SK-N-SH treated with all-trans-retinoic acid at 6 μM for 48 hours (cell line): Measurements from ENCODE around the gene ZNF232.

Experiments used
- ATAC-seq: fragments of 200-7000 bp; cut with Tn5 transposase; 3 replicates; pipeline ENCODE4 v1.9.1; 2020; ENCODE audit warnings: mild to moderate bottlenecking, moderate library complexity
- ARNTL ChIP-seq: fragments of 450-650 bp; formaldehyde crosslinking; IDR thresholded peaks from 2 replicates; pipeline ENCODE4 v1.5.0; 2020; ENCODE audit warnings: low read depth, mild to moderate bottlenecking, moderate library complexity, borderline replicate concordance
- BACH2 ChIP-seq: fragments of 250-450 bp; sonication (Bioruptor Pico); IDR thresholded peaks from 2 replicates; pipeline ENCODE4 v1.9.0; 2021; ENCODE audit warnings: mild to moderate bottlenecking, borderline replicate concordance
- CSDC2 ChIP-seq: fragments of 250-450 bp; sonication (Bioruptor Pico); IDR thresholded peaks from 2 replicates; pipeline ENCODE4 v1.5.0; 2020; ENCODE audit warnings: mild to moderate bottlenecking, moderate library complexity
- ESRRG ChIP-seq: fragments of 250-450 bp; sonication (Bioruptor Pico); IDR thresholded peaks from 2 replicates; pipeline ENCODE4 v1.6.1; 2021; ENCODE audit warnings: mild to moderate bottlenecking
- GLIS3 ChIP-seq: fragments of 250-450 bp; sonication (Bioruptor Pico); IDR thresholded peaks from 2 replicates; pipeline ENCODE4 v1.5.0; 2020; ENCODE audit warnings: mild to moderate bottlenecking, moderate library complexity
- ISL1 ChIP-seq: fragments of 250-450 bp; sonication (Bioruptor Pico); IDR thresholded peaks from 2 replicates; pipeline ENCODE4 v2.1.2; 2022; ENCODE audit warnings: mild to moderate bottlenecking, moderate library complexity
- OSR1 ChIP-seq: fragments of 250-450 bp; sonication (Bioruptor Pico); IDR thresholded peaks from 2 replicates; pipeline ENCODE4 v1.8.0; 2022; ENCODE audit warnings: moderate library complexity, mild to moderate bottlenecking, inconsistent platforms
- PPARA ChIP-seq: fragments of 250-450 bp; sonication (Bioruptor Pico); IDR thresholded peaks from 2 replicates; pipeline ENCODE4 v1.5.0; 2020; ENCODE audit warnings: mild to moderate bottlenecking, borderline replicate concordance
- RARB ChIP-seq: fragments of 250-450 bp; sonication (Bioruptor Pico); IDR thresholded peaks from 2 replicates; pipeline ENCODE4 v1.8.0; 2021; ENCODE audit warnings: mild to moderate bottlenecking, moderate library complexity
- SNAI2 ChIP-seq: fragments of 250-450 bp; sonication (Bioruptor Pico); IDR thresholded peaks from 2 replicates; pipeline ENCODE4 v1.5.0; 2020; ENCODE audit warnings: mild to moderate bottlenecking, moderate library complexity
- TCF4 ChIP-seq: fragments of 250-450 bp; sonication (Bioruptor Pico); IDR thresholded peaks from 2 replicates; pipeline ENCODE4 v1.8.0; 2021; ENCODE audit warnings: mild to moderate bottlenecking, moderate library complexity, borderline replicate concordance
- TOX ChIP-seq: fragments of 250-450 bp; sonication (Bioruptor Pico); IDR thresholded peaks from 2 replicates; pipeline ENCODE4 v1.8.0; 2021; ENCODE audit warnings: mild to moderate bottlenecking, moderate library complexity, borderline replicate concordance
- ZC3H10 ChIP-seq: fragments of 250-450 bp; sonication (Bioruptor Pico); IDR thresholded peaks from 2 replicates; pipeline ENCODE4 v1.5.1; 2021; ENCODE audit warnings: mild to moderate bottlenecking, moderate library complexity
- ZFP3 ChIP-seq: fragments of 250-450 bp; sonication (Bioruptor Pico); IDR thresholded peaks from 2 replicates; pipeline ENCODE4 v1.5.0; 2020; ENCODE audit warnings: mild to moderate bottlenecking, moderate library complexity
- ZFP30 ChIP-seq: fragments of 450-650 bp; formaldehyde crosslinking; IDR thresholded peaks from 2 replicates; pipeline ENCODE4 v1.5.0; 2022; ENCODE audit warnings: mild to moderate bottlenecking, moderate library complexity
- ZNF565 ChIP-seq: fragments of 450-650 bp; formaldehyde crosslinking; conservative IDR thresholded peaks from 2 replicates; pipeline ENCODE4 v1.5.0; 2020; ENCODE audit warnings: low read depth, mild to moderate bottlenecking, moderate library complexity
- ZNF70 ChIP-seq: fragments of 450-650 bp; formaldehyde crosslinking; IDR thresholded peaks from 2 replicates; pipeline ENCODE4 v1.5.0; 2020; ENCODE audit warnings: mild to moderate bottlenecking, moderate library complexity
- ZNF8 ChIP-seq: fragments of 450-650 bp; formaldehyde crosslinking; IDR thresholded peaks from 2 replicates; pipeline ENCODE4 v1.5.0; 2020; ENCODE audit warnings: mild to moderate bottlenecking, moderate library complexity
- TF ChIP-seq, protein P1 (sequence below): fragments of 250-450 bp; sonication (Bioruptor Pico); IDR thresholded peaks from 2 replicates; pipeline ENCODE4 v1.8.0; 2020; ENCODE audit warnings: mild to moderate bottlenecking, moderate library complexity, borderline replicate concordance
- TF ChIP-seq, protein P2 (sequence below): fragments of 250-450 bp; sonication (Bioruptor Pico); IDR thresholded peaks from 2 replicates; pipeline ENCODE4 v1.5.1; 2021; ENCODE audit warnings: mild to moderate bottlenecking, moderate library complexity
- TF ChIP-seq, protein P3 (sequence below): fragments of 250-450 bp; sonication (Bioruptor Pico); IDR thresholded peaks from 2 replicates; pipeline ENCODE4 v1.8.0; 2021; ENCODE audit warnings: low read depth, mild to moderate bottlenecking, moderate library complexity, borderline replicate concordance
- TF ChIP-seq, protein P4 (sequence below): fragments of 250-450 bp; sonication (Bioruptor Pico); IDR thresholded peaks from 2 replicates; pipeline ENCODE4 v1.5.1; 2020; ENCODE audit warnings: low read depth, mild to moderate bottlenecking, moderate library complexity

Gene ZNF232

DNA sequence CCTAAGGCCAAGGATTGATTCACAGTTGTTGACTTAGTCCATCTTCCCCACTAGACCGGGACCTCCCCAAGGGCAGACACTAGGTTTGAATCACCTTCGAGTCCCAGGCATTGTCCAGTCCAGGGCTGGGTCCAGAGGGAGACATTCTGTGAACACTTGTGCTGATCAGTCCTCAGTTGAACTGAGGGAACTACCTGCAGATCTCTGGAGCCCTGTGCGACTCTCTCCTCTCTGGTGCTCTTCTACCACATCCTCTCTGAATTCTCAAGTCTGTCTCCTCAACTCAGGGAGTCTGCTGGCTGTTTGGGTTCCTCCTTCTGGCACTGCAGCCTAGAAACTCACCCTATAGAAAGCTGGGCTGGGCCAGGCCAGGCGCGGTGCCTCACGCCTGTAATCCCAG is 10.8 kb downstream of the ZNF232 start (continued):
- TF ChIP-seq ESRRG (no peak), TCF4 (CRISPR knock-in tag) (no peak), ZFP30 (CRISPR knock-in tag) (no peak), ISL1 (CRISPR knock-in tag) (no peak), TOX (CRISPR knock-in tag) (no peak)
- TF ChIP-seq, protein P1, sequence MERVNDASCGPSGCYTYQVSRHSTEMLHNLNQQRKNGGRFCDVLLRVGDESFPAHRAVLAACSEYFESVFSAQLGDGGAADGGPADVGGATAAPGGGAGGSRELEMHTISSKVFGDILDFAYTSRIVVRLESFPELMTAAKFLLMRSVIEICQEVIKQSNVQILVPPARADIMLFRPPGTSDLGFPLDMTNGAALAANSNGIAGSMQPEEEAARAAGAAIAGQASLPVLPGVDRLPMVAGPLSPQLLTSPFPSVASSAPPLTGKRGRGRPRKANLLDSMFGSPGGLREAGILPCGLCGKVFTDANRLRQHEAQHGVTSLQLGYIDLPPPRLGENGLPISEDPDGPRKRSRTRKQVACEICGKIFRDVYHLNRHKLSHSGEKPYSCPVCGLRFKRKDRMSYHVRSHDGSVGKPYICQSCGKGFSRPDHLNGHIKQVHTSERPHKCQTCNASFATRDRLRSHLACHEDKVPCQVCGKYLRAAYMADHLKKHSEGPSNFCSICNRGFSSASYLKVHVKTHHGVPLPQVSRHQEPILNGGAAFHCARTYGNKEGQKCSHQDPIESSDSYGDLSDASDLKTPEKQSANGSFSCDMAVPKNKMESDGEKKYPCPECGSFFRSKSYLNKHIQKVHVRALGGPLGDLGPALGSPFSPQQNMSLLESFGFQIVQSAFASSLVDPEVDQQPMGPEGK (CRISPR knock-in tag): no peak

DNA sequence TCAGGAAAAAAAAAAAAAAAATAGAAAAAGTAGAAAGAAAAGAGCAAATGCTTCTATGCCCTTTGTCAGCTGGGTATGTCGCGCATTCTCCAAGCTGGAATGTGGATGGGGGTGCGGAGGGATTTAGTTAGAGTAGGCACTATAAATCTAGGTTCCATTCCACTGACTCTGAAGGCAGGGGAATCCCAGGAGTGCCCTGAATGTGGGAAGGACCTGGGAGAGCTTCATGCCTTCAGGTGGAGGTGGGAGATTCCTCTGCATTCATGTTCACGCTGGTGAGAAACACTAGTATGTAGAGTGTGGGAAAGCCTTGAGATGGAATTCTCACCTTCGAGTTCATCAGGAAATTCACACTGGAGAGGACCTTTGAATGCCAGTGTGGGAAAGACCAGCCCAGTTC is 12.4 kb downstream of the ZNF232 start:
- TF ChIP-seq ZC3H10: no peak
- TF ChIP-seq SNAI2: no peak
- no peak for TF ChIP-seq GLIS3
- no peak for TF ChIP-seq TOX (CRISPR knock-in tag)
- TF ChIP-seq ZNF8 (CRISPR knock-in tag): no peak
- TF ChIP-seq ZNF70 (CRISPR knock-in tag): no peak
- TF ChIP-seq OSR1: no peak
- no peak for TF ChIP-seq ZFP3 (CRISPR knock-in tag)
- TF ChIP-seq RARB (CRISPR knock-in tag): no peak
- TF ChIP-seq ZNF565 (CRISPR knock-in tag): no peak
- TF ChIP-seq ZFP30 (CRISPR knock-in tag): no peak
- no peak for ATAC-seq

DNA sequence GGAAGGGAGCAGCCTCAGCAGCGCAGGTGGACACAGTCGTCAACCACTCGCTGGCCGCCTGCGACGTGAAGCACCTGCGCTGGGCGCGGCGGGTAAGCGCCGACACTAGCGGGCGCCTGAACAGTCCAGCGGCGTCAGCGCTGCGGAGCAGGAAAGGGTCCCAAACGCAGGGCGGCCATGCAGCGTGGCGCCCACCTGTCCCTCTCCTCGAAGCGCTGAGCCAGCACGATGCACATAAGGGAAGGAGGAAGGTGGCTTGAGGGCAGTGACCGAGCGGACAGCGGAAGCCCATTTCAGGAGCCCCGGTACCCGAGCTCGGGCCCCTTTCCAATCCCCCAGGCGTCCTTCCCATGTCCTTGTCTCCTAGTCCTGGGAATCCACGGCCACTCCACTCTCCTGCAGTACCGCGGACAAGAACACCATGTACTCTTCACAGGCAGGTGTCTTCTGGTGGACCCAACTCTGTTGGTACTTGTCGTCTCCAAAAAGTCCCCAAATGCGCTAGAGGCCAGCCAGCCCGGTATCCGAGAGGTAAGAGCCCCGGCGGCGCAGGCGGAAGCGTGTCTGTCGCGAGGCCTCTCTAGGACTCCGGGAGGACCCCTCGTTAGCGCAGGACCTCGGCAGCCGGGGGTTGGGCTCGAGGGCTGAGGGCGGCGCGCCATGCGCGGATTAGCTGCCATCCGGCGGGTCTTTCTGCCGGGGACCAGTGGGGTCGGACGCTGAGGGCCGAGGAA is 14.4 kb downstream of the ZNF232 start:
- no peak for ATAC-seq
- TF ChIP-seq ZNF70 (CRISPR knock-in tag): no peak
- TF ChIP-seq, protein P1 (CRISPR knock-in tag): no peak
- no peak for TF ChIP-seq ARNTL (CRISPR knock-in tag)
- no peak for TF ChIP-seq SNAI2
- no peak for TF ChIP-seq TOX (CRISPR knock-in tag)
- TF ChIP-seq, protein P2, sequence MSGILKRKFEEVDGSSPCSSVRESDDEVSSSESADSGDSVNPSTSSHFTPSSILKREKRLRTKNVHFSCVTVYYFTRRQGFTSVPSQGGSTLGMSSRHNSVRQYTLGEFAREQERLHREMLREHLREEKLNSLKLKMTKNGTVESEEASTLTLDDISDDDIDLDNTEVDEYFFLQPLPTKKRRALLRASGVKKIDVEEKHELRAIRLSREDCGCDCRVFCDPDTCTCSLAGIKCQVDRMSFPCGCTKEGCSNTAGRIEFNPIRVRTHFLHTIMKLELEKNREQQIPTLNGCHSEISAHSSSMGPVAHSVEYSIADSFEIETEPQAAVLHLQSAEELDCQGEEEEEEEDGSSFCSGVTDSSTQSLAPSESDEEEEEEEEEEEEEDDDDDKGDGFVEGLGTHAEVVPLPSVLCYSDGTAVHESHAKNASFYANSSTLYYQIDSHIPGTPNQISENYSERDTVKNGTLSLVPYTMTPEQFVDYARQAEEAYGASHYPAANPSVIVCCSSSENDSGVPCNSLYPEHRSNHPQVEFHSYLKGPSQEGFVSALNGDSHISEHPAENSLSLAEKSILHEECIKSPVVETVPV (CRISPR knock-in tag): no peak
- TF ChIP-seq TCF4 (CRISPR knock-in tag): no peak
- no peak for TF ChIP-seq ZNF565 (CRISPR knock-in tag)
- TF ChIP-seq RARB (CRISPR knock-in tag): no peak
- TF ChIP-seq ISL1 (CRISPR knock-in tag): no peak
- TF ChIP-seq CSDC2 (CRISPR knock-in tag): no peak
- TF ChIP-seq, protein P3, sequence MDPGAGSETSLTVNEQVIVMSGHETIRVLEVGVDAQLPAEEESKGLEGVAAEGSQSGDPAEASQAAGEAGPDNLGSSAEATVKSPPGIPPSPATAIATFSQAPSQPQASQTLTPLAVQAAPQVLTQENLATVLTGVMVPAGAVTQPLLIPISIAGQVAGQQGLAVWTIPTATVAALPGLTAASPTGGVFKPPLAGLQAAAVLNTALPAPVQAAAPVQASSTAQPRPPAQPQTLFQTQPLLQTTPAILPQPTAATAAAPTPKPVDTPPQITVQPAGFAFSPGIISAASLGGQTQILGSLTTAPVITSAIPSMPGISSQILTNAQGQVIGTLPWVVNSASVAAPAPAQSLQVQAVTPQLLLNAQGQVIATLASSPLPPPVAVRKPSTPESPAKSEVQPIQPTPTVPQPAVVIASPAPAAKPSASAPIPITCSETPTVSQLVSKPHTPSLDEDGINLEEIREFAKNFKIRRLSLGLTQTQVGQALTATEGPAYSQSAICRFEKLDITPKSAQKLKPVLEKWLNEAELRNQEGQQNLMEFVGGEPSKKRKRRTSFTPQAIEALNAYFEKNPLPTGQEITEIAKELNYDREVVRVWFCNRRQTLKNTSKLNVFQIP (CRISPR knock-in tag): no peak
- TF ChIP-seq PPARA (CRISPR knock-in tag): no peak
- no peak for TF ChIP-seq ZFP30 (CRISPR knock-in tag)

DNA sequence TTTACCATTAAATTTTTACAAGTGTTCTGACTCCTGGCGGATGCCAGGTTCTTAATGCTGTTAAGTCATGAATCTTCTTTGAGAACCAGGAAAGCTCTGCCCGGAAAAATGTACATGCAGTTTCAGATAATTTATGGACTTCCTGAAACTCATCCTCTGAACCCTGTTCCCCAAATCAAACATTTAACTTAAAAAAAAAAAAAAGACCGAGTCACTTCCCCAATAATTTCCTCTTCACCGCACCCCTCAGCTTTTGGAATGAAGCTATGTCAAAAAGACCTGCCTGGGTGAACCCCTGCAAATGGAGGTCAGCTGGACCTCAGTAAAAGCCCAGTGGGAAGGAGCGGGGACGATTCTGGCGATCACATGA is 15.0 kb downstream of the ZNF232 start:
- ATAC-seq: no peak
- TF ChIP-seq SNAI2 (no peak), OSR1 (no peak), ZNF8 (CRISPR knock-in tag) (no peak), TOX (CRISPR knock-in tag) (no peak), BACH2 (CRISPR knock-in tag) (no peak), PPARA (CRISPR knock-in tag) (no peak), ZNF565 (CRISPR knock-in tag) (no peak), TCF4 (CRISPR knock-in tag) (no peak), ZFP30 (CRISPR knock-in tag) (no peak)
- TF ChIP-seq, protein P1 (CRISPR knock-in tag): no peak
- TF ChIP-seq, protein P4, sequence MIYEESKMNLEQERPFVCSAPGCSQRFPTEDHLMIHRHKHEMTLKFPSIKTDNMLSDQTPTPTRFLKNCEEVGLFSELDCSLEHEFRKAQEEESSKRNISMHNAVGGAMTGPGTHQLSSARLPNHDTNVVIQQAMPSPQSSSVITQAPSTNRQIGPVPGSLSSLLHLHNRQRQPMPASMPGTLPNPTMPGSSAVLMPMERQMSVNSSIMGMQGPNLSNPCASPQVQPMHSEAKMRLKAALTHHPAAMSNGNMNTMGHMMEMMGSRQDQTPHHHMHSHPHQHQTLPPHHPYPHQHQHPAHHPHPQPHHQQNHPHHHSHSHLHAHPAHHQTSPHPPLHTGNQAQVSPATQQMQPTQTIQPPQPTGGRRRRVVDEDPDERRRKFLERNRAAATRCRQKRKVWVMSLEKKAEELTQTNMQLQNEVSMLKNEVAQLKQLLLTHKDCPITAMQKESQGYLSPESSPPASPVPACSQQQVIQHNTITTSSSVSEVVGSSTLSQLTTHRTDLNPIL: no peak
